B cell (primary cell): ENCODE measurements around the gene TAF11. TPM values are rescaled to one million over a fixed set of nuclear protein-coding genes. Genes with fewer than 3 reads are reported as not detected.

Source experiments
- ATAC-seq: fragments of 200-7000 bp; cut with Tn5 transposase; one replicate; pipeline ENCODE4 v1.10.0; 2021; ENCODE audit warnings: low read depth, mild to moderate bottlenecking, moderate number of reproducible peaks, moderate library complexity
- CTCF ChIA-PET: fragments of 350-600 bp; sonication (Branson Sonifier 250); formaldehyde crosslinking; loops from one replicate; lab custom pipeline; 2021; ENCODE audit warnings: antibody characterized with exemption, inconsistent platforms; lab: Charles Lee
- POLR2A ChIA-PET: fragments of 350-600 bp; sonication (Branson Sonifier 250); formaldehyde crosslinking; loops from one replicate; lab custom pipeline; 2021; ENCODE audit warnings: antibody characterized with exemption; lab: Charles Lee
- DNase-seq: peaks from one replicate; pipeline ENCODE4 v3.0.0; 2013
- H2AFZ ChIP-seq: 2 replicates; pipeline ENCODE4 v1.6.1; 2012; ENCODE audit warnings: mild to moderate bottlenecking, low read depth, low read length; ENCODE audit not compliant: insufficient read depth, poor library complexity, severe bottlenecking
- H3K27ac ChIP-seq, 2 donors: 1 replicate in 1 of 2; 2 replicates in 1 of 2; pipeline ENCODE4 v1.5.1; 2012 to 2013; ENCODE audit warnings: low read length in 2 of 2, mild to moderate bottlenecking in 2 of 2, moderate library complexity in 1 of 2
- H3K27me3 ChIP-seq, 4 experiments: fragments of 200-600 bp in 1 of 4; sonication (generic) in 1 of 4; replicated peaks in 1 of 4; 1 replicate in 2 of 4; 2 replicates in 2 of 4; pipeline versions ENCODE4 v1.6.1 to v1.7.0; 2013 to 2016; ENCODE audit warnings: low read length in 3 of 4, mild to moderate bottlenecking in 2 of 4, mixed read lengths in 1 of 4, moderate library complexity in 1 of 4; ENCODE audit not compliant: insufficient read depth in 4 of 4, control insufficient read depth in 3 of 4; ENCODE audit errors: control extremely low read depth in 1 of 4
- H3K36me3 ChIP-seq, 2 experiments: replicated peaks in 1 of 2; 1 replicate in 1 of 2; 2 replicates in 1 of 2; pipeline versions ENCODE4 v1.6.1 to v1.7.1; 2013; ENCODE audit warnings: low read length in 1 of 2; ENCODE audit not compliant: insufficient read depth in 2 of 2, control insufficient read depth in 1 of 2; ENCODE audit errors: control extremely low read depth in 1 of 2, extremely low read depth in 1 of 2
- H3K4me1 ChIP-seq, 2 donors: fragments of 200-600 bp in 1 of 2; sonication (generic) in 1 of 2; 1 replicate in 1 of 2; 2 replicates in 1 of 2; pipeline versions ENCODE4 v1.5.1 to v1.6.1; 2013 to 2017; ENCODE audit warnings: low read length in 2 of 2; ENCODE audit not compliant: control insufficient read depth in 2 of 2, insufficient read depth in 2 of 2
- H3K4me2 ChIP-seq: replicated peaks from 2 replicates; pipeline ENCODE3; 2012; ENCODE audit warnings: mild to moderate bottlenecking, low read depth, low read length; ENCODE audit not compliant: poor library complexity, severe bottlenecking
- H3K4me3 ChIP-seq, 5 experiments: fragments of 200-600 bp in 1 of 5; sonication (generic) in 1 of 5; 1 replicate in 3 of 5; 2 replicates in 2 of 5; pipeline versions ENCODE4 v1.5.1 to v1.7.0; 2011 to 2016; ENCODE audit warnings: low read length in 4 of 5, mild to moderate bottlenecking in 4 of 5, low read depth in 2 of 5, control low read depth in 1 of 5, moderate library complexity in 1 of 5; ENCODE audit not compliant: insufficient read depth in 1 of 5; ENCODE audit errors: control extremely low read depth in 1 of 5, extremely low read depth in 1 of 5
- H3K79me2 ChIP-seq: fragments of 200-600 bp; sonication (generic); one replicate; pipeline ENCODE4 v1.6.0; 2016; ENCODE audit warnings: low read length; ENCODE audit not compliant: control insufficient read depth, insufficient read depth
- H3K9ac ChIP-seq: fragments of 200-600 bp; sonication (generic); 2 replicates; pipeline ENCODE4 v1.6.1; 2017; ENCODE audit warnings: mild to moderate bottlenecking, low read length, moderate library complexity
- H3K9me3 ChIP-seq, 3 donors: one replicate each; pipeline versions ENCODE4 v1.6.1 to v1.7.1; 2013; ENCODE audit warnings: low read length in 2 of 3; ENCODE audit not compliant: control insufficient read depth in 2 of 3, insufficient read depth in 1 of 3; ENCODE audit errors: control extremely low read depth in 1 of 3
- H4K20me1 ChIP-seq: 2 replicates; pipeline ENCODE4 v1.6.0; 2012; ENCODE audit warnings: mild to moderate bottlenecking, low read length; ENCODE audit not compliant: insufficient read depth, control insufficient read depth, poor library complexity, severe bottlenecking
- H3K27ac Mint-ChIP-seq: one replicate; pipeline ENCODE4 v1.8.0; 2021; ENCODE audit warnings: mixed read lengths
- H3K27me3 Mint-ChIP-seq: one replicate; pipeline ENCODE4 v1.8.0; 2021; ENCODE audit warnings: mixed read lengths
- H3K4me1 Mint-ChIP-seq: one replicate; pipeline ENCODE4 v1.8.0; 2021; ENCODE audit warnings: mixed read lengths
- H3K4me3 Mint-ChIP-seq: one replicate; pipeline ENCODE4 v1.8.0; 2021; ENCODE audit warnings: mixed read lengths
- H3K9me3 Mint-ChIP-seq: one replicate; pipeline ENCODE4 v1.8.0; 2022; ENCODE audit warnings: mixed read lengths; ENCODE audit not compliant: insufficient read depth
- CTCF ChIP-seq: fragments of 200-600 bp; IDR thresholded peaks from one replicate; pipeline ENCODE4 v1.8.0; 2022; ENCODE audit warnings: antibody characterized with exemption, mild to moderate bottlenecking
- EZH2 ChIP-seq: IDR thresholded peaks from 2 replicates; pipeline ENCODE4 v1.6.1; 2012; ENCODE audit warnings: borderline replicate concordance, low read depth, mild to moderate bottlenecking, moderate library complexity, low read length; ENCODE audit not compliant: insufficient read depth, poor library complexity, severe bottlenecking
- WGBS: methylation state at CpG from one replicate; pipeline ENCODE4 v1.1.5; 2013; ENCODE audit warnings: missing lambda C conversion rate; ENCODE audit not compliant: insufficient coverage; 5-methylcytosine and 5-hydroxymethylcytosine counted together
- intact Hi-C: fragments of 100-400 bp; cut with micrococcal nuclease; formaldehyde crosslinking; loops from one replicate; pipeline ENCODE4 v1.10.0; 2022
- polyA plus RNA-seq: library from polyadenylated mRNA; depleted of rRNA; stranded (reverse); fragments of >200 nt; gene quantifications from 2 replicates; pipeline ENCODE4 v1.2.3, GENCODE V29; 2012
- total RNA-seq, 2 donors: library from RNA; stranded (reverse); fragments of 120-200 nt in 1 of 2; gene quantifications; 1 replicate in 1 of 2; 2 replicates in 1 of 2; pipeline versions ENCODE4 v1.2.3 to v1.2.4, GENCODE V29; 2013 to 2022

TAF11 gene
- total and polyA plus RNA-seq, 2 donors (not counting 1 experiment from before 2014, with no cell fraction given): 27.3 to 28.5 TPM

GRCh38 chr6:34906826-34907225 lies 19.0 kb upstream of the TAF11 start:
- POLR2A ChIA-PET: no interaction called here
- intact Hi-C loops: no loop called here
- no peak overlapping the region for H3K4me3 Mint-ChIP-seq
- Histone ChIP-seq H3K27me3 (no peaks in the 10 kb centered on the region), H3K4me3 (no peak overlapping the region), H2AFZ (no peak overlapping the region), H3K9me3 (no peaks in the 10 kb centered on the region), H3K79me2 (peaks cover 45% of the 10 kb centered on the region), H3K27ac (no peak overlapping the region), H3K9ac (no peak overlapping the region), H4K20me1 (peaks cover 8% of the 10 kb centered on the region), H3K4me1 (no peaks in the 10 kb centered on the region), H3K4me2 (no peak overlapping the region), H3K36me3 (no peaks in the 10 kb centered on the region)
- no peak for DNase-seq
- no peak for TF ChIP-seq CTCF
- no peak for TF ChIP-seq EZH2
- no peak overlapping the region for H3K27ac Mint-ChIP-seq
- CTCF ChIA-PET: no interaction called here
- H3K9me3 Mint-ChIP-seq: no peaks in the 10 kb centered on the region
- WGBS: no CpG with 5 or more reads among the region's 2 CpGs
- peaks cover 4% of the 10 kb centered on the region for H3K4me1 Mint-ChIP-seq
- no peak for ATAC-seq
- no peaks in the 10 kb centered on the region for H3K27me3 Mint-ChIP-seq

GRCh38 chr6:34904990-34905613 lies 17.3 kb upstream of the TAF11 start:
- no peak overlapping the region for H3K4me3 Mint-ChIP-seq
- peaks cover 11% of the 10 kb centered on the region for H4K20me1 ChIP-seq
- peaks cover 2% of the 10 kb centered on the region for H3K4me1 Mint-ChIP-seq
- H3K27ac ChIP-seq: no peak overlapping the region
- no peak overlapping the region for H2AFZ ChIP-seq
- DNase-seq (no peak), ATAC-seq (no peak)
- H3K9me3 ChIP-seq: no peaks in the 10 kb centered on the region
- no peak overlapping the region for H3K9ac ChIP-seq
- no peaks in the 10 kb centered on the region for H3K4me1 ChIP-seq
- peaks cover 59% of the 10 kb centered on the region for H3K79me2 ChIP-seq
- H3K27me3 ChIP-seq: no peaks in the 10 kb centered on the region
- ChIA-PET CTCF (no interaction called here), POLR2A (no interaction called here)
- WGBS: 100% methylated on average over 4 of the region's 5 CpGs
- no peaks in the 10 kb centered on the region for H3K36me3 ChIP-seq
- no peak overlapping the region for H3K4me2 ChIP-seq
- H3K27me3 Mint-ChIP-seq: no peaks in the 10 kb centered on the region
- H3K9me3 Mint-ChIP-seq: no peaks in the 10 kb centered on the region
- H3K4me3 ChIP-seq: no peak overlapping the region
- H3K27ac Mint-ChIP-seq: no peak overlapping the region
- TF ChIP-seq CTCF: no peak
- no peak for TF ChIP-seq EZH2
- intact Hi-C loops: no loop called here
